ENCODE results near the gene PLXNA2. TPM values are rescaled to one million over a fixed set of nuclear protein-coding genes. Genes with fewer than 3 reads are reported as not detected.

PLXNA2 gene
- total RNA-seq, 2 experiments from 2014 or later = 0.84 to 1.6 TPM

DNA sequence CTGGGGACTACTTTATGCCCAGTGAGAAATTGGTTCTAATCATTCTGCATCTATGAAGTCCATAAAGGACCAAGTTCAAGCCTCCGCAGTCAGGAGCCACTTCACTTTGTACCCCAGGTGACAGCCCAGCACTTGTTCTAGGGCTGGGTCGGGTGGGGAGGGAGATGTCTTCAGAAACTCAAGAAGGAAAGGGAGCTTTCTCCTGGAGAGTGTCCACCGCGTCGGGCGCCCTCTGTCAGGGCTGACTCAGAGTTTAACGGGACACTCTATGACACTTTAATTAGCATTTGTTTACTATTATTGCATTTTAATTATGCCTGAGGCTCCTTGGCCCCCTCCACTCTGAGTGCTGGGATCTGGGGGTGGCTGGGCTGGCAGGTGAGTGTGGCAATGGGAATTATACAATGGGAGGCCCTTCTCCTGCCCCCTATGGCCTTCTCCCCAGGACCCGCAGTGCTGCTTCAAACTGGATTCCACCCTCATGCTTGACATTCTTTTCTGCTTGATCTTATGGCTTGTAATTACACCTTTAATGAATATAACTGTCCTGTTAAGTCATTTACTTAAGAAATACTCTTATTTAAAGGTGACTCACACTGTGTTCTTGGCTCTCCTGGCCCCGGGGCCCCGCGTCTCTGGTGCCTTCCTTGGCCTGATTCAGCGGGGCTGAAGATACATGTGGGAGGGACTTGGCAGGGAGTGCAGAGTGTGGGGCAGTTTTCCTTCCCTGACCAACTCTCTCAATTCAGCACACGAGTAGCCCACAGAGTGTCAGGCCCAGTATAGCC is 136.6 kb downstream of the PLXNA2 start:
- no peak overlapping the region for H3K27ac Mint-ChIP-seq
- peaks cover 4% of the 10 kb centered on the region for H3K27me3 Mint-ChIP-seq (ENCODE audit: low read depth)
- DNase-seq = no peak
- no peaks in the 10 kb centered on the region for H3K9me3 Mint-ChIP-seq (ENCODE audit: insufficient read depth)
- ChIA-PET POLR2A (no interaction called here), CTCF (no interaction called here)
- H3K4me1 Mint-ChIP-seq (ENCODE audit: low read depth) = no peaks in the 10 kb centered on the region
- H3K36me3 Mint-ChIP-seq (ENCODE audit: low read depth) = no peaks in the 10 kb centered on the region
- H3K4me3 Mint-ChIP-seq = no peak overlapping the region
- ATAC-seq = no peak

DNA sequence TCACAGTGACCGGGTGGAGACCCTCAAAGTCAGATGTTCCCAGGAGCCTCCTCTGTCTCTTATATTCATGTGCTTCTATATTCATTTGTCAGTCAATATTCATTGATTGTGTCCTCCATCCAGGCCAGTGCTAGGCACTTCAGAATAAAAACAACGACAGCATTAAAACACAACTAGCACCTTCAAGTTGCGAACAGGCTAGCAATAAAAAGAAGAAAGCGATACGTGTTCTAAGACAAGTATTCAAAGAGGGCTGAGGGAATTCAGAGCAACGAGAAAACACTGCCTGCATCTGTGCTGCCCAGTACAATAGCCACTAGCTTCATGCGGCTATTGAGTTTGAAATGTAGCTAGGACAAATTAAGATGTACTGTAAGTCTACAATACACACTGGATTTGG is 138.0 kb downstream of the PLXNA2 start:
- no peak overlapping the region for H3K4me3 Mint-ChIP-seq
- H3K36me3 Mint-ChIP-seq (ENCODE audit: low read depth) = no peaks in the 10 kb centered on the region
- no peaks in the 10 kb centered on the region for H3K4me1 Mint-ChIP-seq (ENCODE audit: low read depth)
- H3K27me3 Mint-ChIP-seq (ENCODE audit: low read depth) = peaks cover 2% of the 10 kb centered on the region
- DNase-seq (no peak), ATAC-seq (no peak)
- ChIA-PET CTCF (no interaction called here), POLR2A (no interaction called here)
- H3K9me3 Mint-ChIP-seq (ENCODE audit: insufficient read depth) = no peaks in the 10 kb centered on the region
- no peak overlapping the region for H3K27ac Mint-ChIP-seq

DNA sequence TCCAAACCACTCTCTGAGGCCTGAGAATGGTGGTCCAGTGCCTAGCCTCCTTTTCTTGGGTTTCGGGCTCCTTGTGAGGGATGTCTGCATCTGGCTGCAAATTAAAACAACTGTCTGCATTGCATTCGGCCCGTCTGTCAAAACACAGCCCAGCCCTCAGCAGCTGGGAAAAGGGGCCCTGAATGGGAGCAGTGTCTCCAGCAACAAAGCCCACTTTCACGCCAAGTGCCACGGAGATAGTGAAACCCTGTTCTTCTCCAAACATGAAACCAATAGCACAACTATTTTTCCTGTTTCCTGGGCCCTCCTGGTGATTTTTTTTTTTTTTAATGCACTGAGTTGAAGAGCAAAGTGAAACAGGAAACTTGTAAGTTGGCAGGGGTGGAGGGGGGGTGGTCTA is 138.4 kb downstream of the PLXNA2 start:
- no peaks in the 10 kb centered on the region for H3K4me1 Mint-ChIP-seq (ENCODE audit: low read depth)
- ChIA-PET POLR2A (no interaction called here), CTCF (no interaction called here)
- ATAC-seq = no peak
- H3K4me3 Mint-ChIP-seq = no peak overlapping the region
- H3K36me3 Mint-ChIP-seq (ENCODE audit: low read depth) = no peaks in the 10 kb centered on the region
- DNase-seq = no peak
- no peaks in the 10 kb centered on the region for H3K9me3 Mint-ChIP-seq (ENCODE audit: insufficient read depth)
- H3K27ac Mint-ChIP-seq = no peak overlapping the region
- peaks cover 2% of the 10 kb centered on the region for H3K27me3 Mint-ChIP-seq (ENCODE audit: low read depth)

DNA sequence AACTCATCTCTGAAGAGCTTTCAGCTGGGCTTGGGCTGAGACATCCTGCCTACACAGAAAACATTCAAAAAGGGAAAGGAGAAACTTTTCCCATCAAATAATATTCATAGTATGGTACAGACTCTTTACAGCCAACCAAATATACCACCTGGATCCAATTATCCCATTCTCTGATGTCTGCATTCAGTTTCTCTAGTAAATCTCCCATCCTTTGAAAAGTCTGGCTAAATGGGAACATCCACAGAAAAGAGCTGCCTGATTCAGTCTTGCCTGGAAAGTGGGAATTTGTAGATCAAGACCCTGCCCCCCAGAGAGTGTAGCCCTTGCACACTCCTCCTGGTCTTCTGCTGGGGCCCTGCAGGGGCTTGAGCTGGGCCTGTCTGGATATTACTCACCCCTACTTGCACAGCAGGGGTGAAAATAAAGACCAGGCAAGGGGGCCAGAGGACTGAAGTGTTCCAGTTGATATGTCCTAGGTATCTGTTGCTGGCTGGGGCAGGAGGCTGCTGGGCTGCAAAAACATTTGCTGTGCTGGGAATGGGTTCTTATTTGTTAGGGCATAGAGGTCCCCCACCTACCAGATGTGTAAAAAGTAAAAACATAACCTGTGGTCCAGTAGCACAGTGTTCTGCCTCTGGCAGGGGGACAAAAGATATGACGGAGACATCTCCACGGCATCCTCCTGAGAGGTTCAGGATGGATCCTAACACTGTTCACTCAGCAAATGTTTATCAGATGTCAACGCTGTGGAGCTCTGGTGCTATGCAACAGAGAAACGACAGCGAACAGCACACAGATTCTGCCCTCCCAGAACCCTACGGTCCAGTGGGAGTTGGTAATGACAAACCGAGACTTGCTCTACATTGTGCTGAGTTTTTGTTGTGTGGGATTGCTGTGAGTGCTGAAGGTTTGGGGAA is 140.3 kb downstream of the PLXNA2 start:
- ATAC-seq (no peak), DNase-seq (no peak)
- ChIA-PET POLR2A (no interaction called here), CTCF (interaction anchor here (1.7 kb wide), 1 partner anchor 106 kb away, joined by 5 read pairs; no protein-coding TSS in a partner anchor)
- Mint-ChIP-seq H3K27ac (no peak overlapping the region), H3K9me3 (ENCODE audit: insufficient read depth) (no peaks in the 10 kb centered on the region), H3K4me1 (ENCODE audit: low read depth) (no peaks in the 10 kb centered on the region), H3K36me3 (ENCODE audit: low read depth) (no peaks in the 10 kb centered on the region), H3K27me3 (ENCODE audit: low read depth) (no peaks in the 10 kb centered on the region), H3K4me3 (no peak overlapping the region)

DNA sequence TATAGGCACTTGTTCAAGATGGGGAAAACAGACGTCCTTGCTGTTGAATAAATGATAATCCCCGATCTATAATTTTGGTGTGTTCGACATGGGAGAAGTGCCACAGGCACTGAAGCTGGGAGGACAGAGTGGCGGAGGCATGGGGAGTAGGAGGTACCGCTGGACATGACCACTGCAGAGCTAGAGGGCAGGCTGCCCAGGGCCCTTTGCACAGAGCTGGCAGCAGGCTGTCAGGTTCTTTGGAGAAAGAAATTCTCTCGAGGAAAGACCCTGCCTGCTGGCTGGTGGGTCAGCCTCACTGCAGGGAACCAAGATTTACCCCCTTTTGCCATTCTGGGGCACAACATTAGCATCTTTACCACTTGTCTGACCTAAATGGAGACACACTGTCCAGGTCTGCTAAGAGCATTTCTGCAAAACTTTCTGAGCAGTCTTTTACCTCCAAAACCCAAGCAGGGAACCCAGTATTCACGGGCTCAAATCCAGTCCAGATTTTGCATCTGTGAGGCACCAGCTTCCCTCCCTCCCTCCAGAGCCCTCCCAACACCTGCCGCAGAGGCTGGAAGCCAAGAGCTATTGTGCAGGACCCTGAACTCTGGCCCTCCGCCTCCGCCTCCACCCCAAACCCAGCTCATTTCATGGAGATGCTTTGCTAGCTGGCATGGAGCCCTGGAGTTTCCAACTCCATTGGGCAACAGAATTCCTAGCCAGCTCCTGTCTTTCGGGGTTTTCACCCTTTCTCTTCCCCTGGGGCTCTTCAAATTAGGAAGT is 142.3 kb downstream of the PLXNA2 start:
- H3K4me3 Mint-ChIP-seq = no peak overlapping the region
- H3K4me1 Mint-ChIP-seq (ENCODE audit: low read depth) = no peaks in the 10 kb centered on the region
- POLR2A ChIA-PET = interaction anchor here (0.8 kb wide), 1 partner anchor 56 kb away, joined by 3 read pairs; no protein-coding TSS in a partner anchor

DNA sequence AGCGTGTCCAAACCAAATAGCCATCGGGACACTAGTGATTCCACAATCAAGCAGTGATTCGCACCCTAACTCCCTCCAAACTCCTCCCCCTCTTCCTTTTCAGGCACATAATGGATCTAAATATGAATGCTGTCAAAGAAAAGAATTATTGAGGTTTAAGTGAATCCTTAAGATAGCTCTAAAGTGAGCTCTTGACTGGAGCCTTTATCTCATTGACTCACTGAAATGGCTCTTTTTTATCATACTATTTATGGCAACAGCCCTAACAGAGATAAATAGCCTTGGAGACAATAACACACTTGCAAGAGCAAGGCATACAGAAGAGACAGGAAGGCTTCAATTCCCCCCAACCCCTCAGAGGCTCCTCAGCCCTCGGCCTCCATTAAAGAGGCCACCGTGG is 143.3 kb downstream of the PLXNA2 start:
- ATAC-seq (no peak), DNase-seq (no peak)
- Mint-ChIP-seq H3K36me3 (ENCODE audit: low read depth) (no peaks in the 10 kb centered on the region), H3K4me1 (ENCODE audit: low read depth) (no peaks in the 10 kb centered on the region), H3K27me3 (ENCODE audit: low read depth) (no peaks in the 10 kb centered on the region), H3K4me3 (no peak overlapping the region), H3K9me3 (ENCODE audit: insufficient read depth) (no peaks in the 10 kb centered on the region), H3K27ac (no peak overlapping the region)
- ChIA-PET POLR2A (interaction anchor here (0.6 kb wide), 1 partner anchor 213 kb away, joined by 3 read pairs; no protein-coding TSS in a partner anchor), CTCF (interaction anchor here (1.2 to 1.7 kb wide), 2 partner anchors 8 to 79 kb away, joined by 4 to 5 read pairs; no protein-coding TSS in a partner anchor)

More for the DNA sequence above, 142.3 kb downstream of the PLXNA2 start:
- no peaks in the 10 kb centered on the region for H3K9me3 Mint-ChIP-seq (ENCODE audit: insufficient read depth)
- ATAC-seq (no peak), DNase-seq (no peak)
- CTCF ChIA-PET = interaction anchor here (1.1 to 1.7 kb wide), 4 partner anchors 8 to 104 kb away, joined by 3 to 5 read pairs (median 4); no protein-coding TSS in a partner anchor
- H3K36me3 Mint-ChIP-seq (ENCODE audit: low read depth) = no peaks in the 10 kb centered on the region
- no peak overlapping the region for H3K27ac Mint-ChIP-seq
- H3K27me3 Mint-ChIP-seq (ENCODE audit: low read depth) = no peaks in the 10 kb centered on the region

DNA sequence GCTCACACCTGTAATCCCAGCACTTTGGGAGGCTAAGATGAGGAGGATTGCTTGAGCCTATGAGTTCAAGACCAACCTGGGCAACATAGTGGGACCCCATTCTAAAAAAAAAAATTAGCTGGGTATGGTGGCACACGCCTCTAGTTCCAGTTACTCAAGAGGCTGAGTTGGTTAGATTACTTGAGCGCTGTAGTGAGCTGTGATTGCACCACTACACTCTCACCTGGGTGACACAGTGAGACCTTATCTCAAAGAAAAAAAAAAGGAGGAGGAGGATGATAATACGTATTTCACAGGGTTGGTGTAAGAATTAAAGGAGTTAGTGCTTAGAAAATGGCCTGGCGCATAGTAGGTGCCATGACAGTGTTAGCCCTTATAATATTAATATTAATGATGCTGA is 144.1 kb downstream of the PLXNA2 start:
- Mint-ChIP-seq H3K27me3 (ENCODE audit: low read depth) (no peaks in the 10 kb centered on the region), H3K4me1 (ENCODE audit: low read depth) (no peaks in the 10 kb centered on the region), H3K4me3 (no peak overlapping the region), H3K27ac (no peak overlapping the region), H3K9me3 (ENCODE audit: insufficient read depth) (no peaks in the 10 kb centered on the region), H3K36me3 (ENCODE audit: low read depth) (no peaks in the 10 kb centered on the region)
- ChIA-PET CTCF (no interaction called here), POLR2A (no interaction called here)
- ATAC-seq (no peak), DNase-seq (no peak)

DNA sequence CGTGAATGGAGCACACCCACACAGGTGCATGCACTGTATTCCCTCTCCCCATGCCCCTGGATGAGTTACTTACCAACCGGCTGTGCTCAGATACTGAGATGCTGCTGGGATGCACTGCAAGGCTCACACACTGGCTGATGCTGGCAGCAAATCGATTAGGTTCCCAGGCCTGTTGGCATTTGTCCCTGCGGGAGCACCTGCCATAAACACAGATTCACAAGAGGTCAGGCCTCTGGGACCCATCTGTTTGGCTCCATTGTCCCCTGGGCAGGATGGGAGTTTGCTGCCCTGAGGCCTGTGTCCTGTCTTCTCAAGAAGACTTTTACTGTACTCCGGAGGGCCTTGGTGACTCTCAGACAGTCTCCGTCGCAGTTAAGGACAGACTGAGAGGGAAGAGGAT is 145.4 kb downstream of the PLXNA2 start:
- Mint-ChIP-seq H3K9me3 (ENCODE audit: insufficient read depth) (no peaks in the 10 kb centered on the region), H3K4me3 (no peak overlapping the region), H3K27me3 (ENCODE audit: low read depth) (no peaks in the 10 kb centered on the region), H3K36me3 (ENCODE audit: low read depth) (no peaks in the 10 kb centered on the region), H3K27ac (no peak overlapping the region), H3K4me1 (ENCODE audit: low read depth) (no peaks in the 10 kb centered on the region)
- ChIA-PET CTCF (no interaction called here), POLR2A (no interaction called here)
- DNase-seq = no peak
- ATAC-seq = no peak

DNA sequence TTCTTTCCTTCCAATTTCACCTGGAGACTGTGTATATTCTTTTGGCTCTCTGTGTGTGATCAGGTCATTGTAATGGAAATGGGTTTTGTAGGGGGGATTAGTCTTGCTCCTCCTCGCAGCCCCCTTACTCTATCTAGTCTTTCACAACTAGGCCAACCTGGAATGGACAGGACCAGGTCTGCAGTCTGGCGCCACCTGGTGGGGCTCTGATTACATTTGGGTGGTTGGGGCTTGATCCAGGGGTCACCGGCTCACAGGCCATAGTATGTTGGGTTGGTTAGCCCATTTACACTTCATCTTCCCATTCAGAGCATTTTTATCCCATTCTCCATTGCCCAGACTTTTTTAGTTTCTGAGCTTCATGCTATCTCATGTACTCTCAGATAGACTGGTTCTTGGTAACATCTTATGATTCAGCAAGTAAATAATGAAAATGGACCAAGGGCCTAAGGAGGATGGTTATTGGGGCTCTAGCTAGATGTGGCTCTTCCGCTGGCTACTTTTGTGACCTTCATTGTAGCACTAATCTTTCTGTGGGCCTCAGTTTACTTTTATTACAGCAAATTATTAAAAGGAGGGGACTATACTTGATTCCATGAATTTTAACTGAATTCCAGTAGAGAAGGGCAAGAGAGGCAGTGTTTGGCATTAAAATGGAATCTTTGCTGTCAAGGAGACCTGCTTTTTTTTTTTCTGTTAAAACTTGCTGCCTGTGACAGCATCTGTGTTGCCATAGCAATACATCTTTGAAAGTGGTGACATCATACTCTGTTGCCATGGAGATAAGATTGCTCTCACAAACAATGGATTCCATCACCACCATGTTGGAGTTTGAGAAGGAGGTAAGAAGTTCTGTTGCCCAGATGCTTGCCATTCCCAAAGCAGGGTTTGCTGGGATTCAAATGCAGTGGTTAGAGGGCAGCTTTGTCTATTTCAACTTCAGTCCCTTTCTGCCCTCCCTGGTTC is 150.1 kb downstream of the PLXNA2 start:
- Mint-ChIP-seq H3K27me3 (ENCODE audit: low read depth) (no peaks in the 10 kb centered on the region), H3K4me3 (no peak overlapping the region), H3K36me3 (ENCODE audit: low read depth) (no peaks in the 10 kb centered on the region), H3K9me3 (ENCODE audit: insufficient read depth) (no peaks in the 10 kb centered on the region), H3K27ac (no peak overlapping the region), H3K4me1 (ENCODE audit: low read depth) (no peaks in the 10 kb centered on the region)
- peak; percentile 70 for ATAC-seq
- DNase-seq = peak; percentile 75
- POLR2A ChIA-PET = no interaction called here
- CTCF ChIA-PET = interaction anchor here (0.7 to 6.5 kb wide), 23 partner anchors 8 to 208 kb away, joined by 3 to 90 read pairs (median 3); partner anchors contain the start of gene PLXNA2

DNA sequence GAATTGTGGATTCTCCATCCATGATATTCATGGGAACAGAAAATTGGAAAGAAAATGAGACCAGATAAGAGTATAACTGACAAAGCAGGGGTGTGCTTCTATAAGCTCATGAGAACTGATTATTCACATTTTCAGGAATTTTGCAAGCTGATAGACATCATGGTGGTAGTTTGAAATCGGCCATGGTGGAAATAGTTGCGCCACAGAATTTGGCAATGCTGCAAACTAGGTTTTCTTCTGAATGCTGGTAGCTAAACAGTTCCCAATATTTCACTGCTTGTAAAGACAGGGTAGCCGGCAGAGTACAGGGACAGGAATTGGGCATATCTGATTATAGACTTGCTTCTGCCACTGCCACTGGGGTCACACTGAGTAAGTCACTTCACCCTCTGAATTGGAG is 151.1 kb downstream of the PLXNA2 start:
- H3K27me3 Mint-ChIP-seq (ENCODE audit: low read depth) = no peaks in the 10 kb centered on the region
- no peaks in the 10 kb centered on the region for H3K4me1 Mint-ChIP-seq (ENCODE audit: low read depth)

More for the DNA sequence above, 151.1 kb downstream of the PLXNA2 start:
- ATAC-seq (no peak), DNase-seq (no peak)
- H3K27ac Mint-ChIP-seq = no peak overlapping the region
- ChIA-PET CTCF (interaction anchor here (0.7 to 6.5 kb wide), 9 partner anchors 8 to 152 kb away, joined by 3 to 90 read pairs (median 4); partner anchors contain the start of gene PLXNA2), POLR2A (no interaction called here)
- H3K9me3 Mint-ChIP-seq (ENCODE audit: insufficient read depth) = no peaks in the 10 kb centered on the region
- H3K4me3 Mint-ChIP-seq = no peak overlapping the region
- H3K36me3 Mint-ChIP-seq (ENCODE audit: low read depth) = no peaks in the 10 kb centered on the region
